HG03280 (cell line): ENCODE results near the gene ASMTL.
"Not testable (repeated sequence)": the region's sequence is repeated elsewhere in the genome, so short reads cannot be mapped to it uniquely, and the experiment has no call there.

Source experiments
- ATAC-seq: cut with Tn5 transposase; IDR thresholded peaks from one replicate; pipeline ENCODE4 v1.9.1; 2021; ENCODE audit warnings: mild to moderate bottlenecking, moderate library complexity; ENCODE audit not compliant: unreplicated experiment

The ASMTL gene

GRCh38 chrX:1452516-1453394 is at the start of gene ASMTL:
TSS of gene ASMTL (minus strand) at chrX:1452909. CDS start at chrX:1452840, 69 bp downstream.
- ATAC-seq = peak; percentile 74

- peak; percentile 34 for ATAC-seq
Observed at GRCh38 chrX:1502241-1502640, 49.5 kb upstream of the ASMTL start.

DNA sequence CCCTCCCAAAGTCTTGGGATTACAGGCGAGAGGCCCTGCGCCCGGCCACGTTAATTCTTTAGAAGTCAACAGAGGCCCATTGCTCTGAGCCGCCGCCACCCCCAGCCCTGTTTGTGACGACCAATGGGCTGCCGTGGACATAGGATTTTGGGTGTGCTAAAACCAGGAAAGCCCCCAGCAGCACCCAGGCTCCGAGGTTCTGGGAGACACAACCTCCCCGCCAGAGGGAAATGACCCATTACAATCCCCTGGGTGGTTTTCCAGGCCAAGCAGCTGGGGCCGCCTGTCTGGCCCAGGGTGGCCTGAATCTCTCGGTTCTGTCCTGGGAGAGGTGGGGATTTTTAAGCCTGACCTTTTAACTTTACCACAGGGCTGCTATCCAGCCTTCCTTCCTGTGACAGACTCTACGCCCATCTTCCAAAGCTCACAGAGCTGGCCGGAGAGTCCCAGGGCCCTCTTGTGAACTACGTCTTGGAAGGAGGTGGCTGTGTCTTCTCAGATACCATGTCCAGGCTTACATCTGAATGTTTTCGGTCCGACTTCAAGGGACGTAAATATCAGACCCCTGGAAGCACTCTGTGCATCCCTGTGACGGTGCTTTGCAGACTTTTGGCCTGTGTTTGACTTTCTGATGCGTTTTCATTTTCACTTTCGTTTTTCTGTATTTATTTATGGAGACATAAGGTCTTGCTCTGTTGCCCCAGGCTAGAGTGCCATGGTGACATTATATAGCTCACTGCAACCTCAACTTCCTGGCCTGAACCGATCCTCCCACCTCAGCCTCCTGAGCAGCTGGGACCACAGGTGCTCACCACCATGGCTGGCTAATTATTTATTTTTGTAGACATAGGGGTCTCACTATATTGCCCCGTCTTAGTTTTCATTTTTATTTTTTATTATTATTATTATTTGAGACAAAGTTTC is 48.3 kb upstream of the ASMTL start:
- peak; percentile 63 for ATAC-seq

GRCh38 chrX:1496076-1496475 is 43.4 kb upstream of the ASMTL start:
- ATAC-seq = no peak

DNA sequence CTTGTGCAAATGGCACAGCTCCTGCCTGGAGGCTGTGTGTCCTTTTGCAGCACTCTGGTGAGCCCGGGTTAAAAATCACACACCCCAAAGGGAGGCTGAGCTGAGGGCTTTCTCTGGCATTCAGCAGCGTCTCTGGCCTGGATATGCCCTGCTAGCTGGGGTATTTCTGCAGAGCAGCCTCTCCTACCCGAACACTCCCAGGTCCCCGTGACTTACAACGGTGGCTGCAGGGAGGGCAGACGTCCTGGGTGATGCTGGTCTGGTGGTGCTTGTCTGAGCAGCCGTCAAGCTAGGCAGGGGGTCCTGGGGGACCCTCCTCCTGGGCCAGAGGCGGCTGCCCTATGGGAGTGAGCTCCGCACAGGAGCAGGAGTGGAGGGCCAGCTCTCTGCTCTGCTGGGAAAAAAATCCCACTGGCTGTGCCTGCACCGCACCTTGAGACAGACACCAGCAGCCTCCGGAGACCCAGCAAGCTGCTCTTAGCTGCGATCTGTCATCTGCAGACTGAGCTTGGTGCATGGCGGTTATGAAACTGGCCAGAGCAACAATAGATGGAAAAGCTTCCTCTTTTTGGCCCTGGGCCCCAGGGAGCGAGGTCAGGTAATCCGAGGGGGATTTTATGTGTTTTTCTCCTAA is 41.3 kb upstream of the ASMTL start:
- ATAC-seq = peak; percentile 42

DNA sequence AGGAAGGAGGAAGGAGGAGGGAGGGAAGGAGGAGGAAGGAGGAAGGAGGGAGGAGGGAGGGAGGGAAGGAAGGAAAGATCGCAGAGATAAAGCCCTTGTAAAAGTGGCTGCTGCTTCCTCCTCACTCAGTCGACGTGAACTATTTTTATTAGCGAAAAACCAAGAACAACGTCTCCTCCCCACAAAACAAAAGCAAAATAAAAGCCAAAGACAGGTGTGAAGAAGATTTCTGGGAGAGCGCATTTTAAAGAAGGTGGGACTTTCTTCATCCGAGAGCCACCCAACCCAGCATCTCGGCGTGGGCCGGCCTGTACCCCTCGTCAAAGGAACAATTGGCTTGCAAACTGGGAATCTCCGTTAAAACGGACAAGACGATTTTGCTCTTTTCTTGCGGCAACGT is 40.7 kb upstream of the ASMTL start:
- ATAC-seq = peak; percentile 1

GRCh38 chrX:1492421-1493012 is 39.8 kb upstream of the ASMTL start:
- peak; percentile 3 for ATAC-seq

DNA sequence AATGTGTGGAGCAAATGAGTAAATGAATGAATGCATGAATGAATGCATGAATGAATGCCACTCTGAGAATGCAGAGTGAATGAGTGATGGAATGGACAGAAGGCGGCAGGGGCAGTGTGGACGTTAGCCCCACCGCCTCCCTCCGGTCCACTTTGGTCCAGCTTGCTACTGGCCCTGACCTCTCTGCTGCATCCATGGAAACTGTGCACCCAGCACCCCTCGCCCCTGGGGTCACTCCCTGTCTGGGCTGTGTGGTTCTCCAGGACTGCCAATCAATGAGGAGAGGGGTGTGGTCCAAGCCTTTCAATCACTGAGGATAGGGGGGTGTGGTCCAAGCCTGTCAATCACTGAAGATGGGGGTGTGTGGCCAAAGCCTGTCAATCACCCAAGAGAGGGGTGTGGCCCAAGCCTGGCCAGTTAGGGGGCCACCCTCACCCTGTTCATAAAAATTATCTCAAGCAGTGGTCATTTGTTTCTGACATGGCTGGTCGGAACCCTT is 39.2 kb upstream of the ASMTL start:
- ATAC-seq = peak; percentile 80

GRCh38 chrX:1491248-1491647 is 38.5 kb upstream of the ASMTL start:
- ATAC-seq = not testable (repeated sequence)

DNA sequence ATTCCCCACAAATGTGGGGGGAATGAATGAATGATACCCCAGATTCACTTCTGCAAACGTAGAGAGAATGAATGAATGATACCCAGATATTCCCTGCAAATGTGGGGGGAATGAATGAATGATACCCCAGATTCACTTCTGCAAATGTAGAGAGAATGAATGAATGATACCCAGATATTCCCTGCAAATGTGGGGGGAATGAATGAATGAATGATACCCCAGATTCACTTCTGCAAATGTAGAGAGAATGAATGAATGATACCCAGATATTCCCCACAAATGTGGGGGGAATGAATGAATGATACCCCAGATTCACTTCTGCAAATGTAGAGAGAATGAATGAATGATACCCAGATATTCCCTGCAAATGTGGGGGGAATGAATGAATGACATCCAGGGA is 38.0 kb upstream of the ASMTL start:
- ATAC-seq = not testable (repeated sequence)

- not testable (repeated sequence) for ATAC-seq
Observed at GRCh38 chrX:1489354-1489753, 36.6 kb upstream of the ASMTL start.

DNA sequence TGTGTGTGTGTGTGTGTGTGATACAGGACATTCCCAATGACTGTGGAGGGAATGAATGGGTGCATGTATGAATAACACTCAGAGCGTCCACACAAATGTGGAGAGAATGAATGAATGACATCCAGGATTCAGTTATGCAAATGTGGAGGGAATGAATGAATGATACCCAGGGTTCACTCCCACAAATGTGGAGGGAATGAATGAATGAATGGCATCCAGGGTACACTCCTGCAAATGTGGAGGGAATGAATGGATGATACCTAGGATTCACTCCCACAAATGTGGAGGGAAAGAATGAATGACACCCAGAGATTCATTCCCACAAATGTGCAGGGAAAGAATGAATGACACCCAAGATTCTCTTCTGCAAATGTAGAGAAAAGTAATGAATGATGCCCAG is 36.0 kb upstream of the ASMTL start:
- no peak for ATAC-seq

DNA sequence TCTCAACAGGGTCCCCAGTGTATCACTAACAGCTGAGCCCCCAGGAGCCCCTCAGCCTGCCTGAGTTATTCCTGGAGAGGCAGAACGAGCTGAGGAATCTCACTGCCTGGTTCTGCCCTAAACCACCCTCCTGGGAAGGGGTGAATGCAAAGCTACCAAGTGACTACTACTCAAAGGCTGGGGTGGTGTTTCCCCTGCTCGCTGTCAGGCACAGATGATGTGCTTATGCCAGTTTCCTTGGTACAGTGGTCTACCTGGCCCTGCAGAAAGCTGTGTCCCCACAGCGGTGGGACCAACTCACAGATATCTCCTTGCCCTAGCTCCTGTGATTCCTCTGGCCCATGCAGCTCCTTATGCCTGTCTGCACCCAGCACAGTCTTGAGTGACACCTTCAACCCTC is 35.4 kb upstream of the ASMTL start:
- ATAC-seq = no peak

DNA sequence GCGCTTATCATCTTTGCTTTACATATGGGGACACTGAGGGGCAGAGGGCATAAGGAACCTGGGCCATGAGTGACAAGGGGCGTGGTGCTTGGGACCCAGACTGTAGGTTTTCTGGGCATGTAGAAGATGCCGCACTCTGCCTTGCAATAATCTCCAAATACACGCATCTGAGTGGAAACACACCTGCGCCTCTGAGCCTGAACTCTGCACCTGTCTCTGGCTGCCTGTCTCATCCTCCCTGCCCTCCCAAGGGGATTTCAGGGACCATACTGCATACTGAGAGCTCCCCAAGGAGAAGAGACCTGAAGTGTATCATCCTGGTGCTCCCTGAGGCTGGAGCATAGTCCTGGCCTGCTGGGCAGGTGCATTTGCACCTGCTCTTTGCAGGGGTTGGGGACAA is 34.7 kb upstream of the ASMTL start:
- ATAC-seq = no peak

GRCh38 chrX:1486749-1487361 is 34.1 kb upstream of the ASMTL start:
- ATAC-seq = no peak

DNA sequence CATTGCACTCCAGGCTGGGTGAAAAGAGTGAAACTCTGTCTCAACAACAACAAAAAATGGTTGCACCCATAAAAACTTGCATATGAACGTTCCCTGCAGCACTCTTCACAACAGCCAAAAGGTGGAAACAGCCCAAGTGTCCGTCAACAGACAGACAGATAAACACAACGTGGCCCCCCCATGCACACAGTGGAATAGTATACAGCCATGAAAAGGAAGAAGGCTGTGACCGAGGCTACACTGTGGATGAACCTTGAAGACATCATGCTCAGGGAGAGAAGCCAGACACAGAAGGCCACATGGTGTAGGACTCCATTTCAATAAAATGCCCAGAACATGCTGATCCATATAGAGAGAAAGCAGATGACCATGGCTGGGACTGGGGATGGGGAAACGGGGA is 33.5 kb upstream of the ASMTL start:
- ATAC-seq = no peak

- no peak for ATAC-seq
Observed at GRCh38 chrX:1485033-1485432, 32.3 kb upstream of the ASMTL start.

DNA sequence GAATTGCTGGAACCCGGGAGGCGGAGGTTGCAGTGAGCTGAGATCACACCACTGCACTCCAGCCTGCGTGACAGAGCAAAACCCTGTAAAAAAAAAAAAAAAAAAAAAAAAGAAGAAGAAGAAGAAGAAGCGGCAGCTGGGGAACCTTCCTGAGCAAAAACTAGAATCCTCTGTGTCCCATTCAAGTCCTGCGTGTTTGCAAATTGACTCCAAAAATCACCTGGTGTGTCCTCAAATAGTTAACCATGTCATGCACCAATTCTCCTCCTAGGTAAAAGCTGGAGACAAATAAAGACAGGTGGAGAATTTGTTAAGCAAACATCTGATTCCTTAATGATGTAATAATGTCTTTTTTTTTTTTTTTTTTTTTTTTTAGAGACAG is 31.9 kb upstream of the ASMTL start:
- no peak for ATAC-seq

DNA sequence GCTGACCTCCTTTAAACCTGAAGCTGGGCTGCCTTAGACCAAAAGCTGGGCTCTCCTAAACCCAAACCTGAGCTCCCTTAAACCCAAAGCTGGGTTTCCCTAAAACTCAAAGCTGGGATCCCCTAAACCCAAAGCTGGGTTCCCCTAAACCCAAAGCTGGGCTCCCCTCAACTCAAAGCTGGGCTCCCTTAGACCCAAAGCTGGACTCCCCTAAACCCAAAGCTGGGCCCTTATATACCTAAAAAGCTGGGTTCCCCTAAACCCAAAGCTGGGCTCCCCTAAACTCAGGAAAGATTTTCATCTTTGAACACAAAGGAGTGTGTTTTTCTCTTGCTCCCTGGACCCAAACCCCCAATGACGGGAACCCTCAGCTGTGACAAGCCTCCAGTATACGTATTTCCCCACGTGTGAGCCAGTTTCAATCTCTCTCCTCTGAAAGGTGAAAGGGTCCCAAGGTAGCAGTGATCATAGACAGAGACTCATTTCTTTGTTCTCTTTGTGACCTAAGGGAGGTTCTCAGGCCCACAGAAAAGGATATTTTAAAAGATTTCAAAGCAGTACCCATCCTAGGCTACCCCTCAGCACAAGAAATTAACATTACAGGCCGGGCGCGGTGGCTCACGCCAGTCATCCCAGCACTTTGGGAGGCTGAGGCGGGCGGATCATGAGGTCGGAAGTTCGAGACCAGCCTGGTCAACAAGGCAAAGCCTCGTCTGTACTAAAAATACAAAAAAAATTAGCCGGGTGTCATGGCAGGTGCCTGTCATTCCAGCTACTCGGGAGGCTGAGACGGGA is 31.3 kb upstream of the ASMTL start:
- ATAC-seq = peak; percentile 50
